ENCODE data around the gene USP8.

USP8 gene

GRCh38 chr15:50544368-50544767, 120.2 kb downstream of the USP8 start:
- no peak for DNase-seq

DNA sequence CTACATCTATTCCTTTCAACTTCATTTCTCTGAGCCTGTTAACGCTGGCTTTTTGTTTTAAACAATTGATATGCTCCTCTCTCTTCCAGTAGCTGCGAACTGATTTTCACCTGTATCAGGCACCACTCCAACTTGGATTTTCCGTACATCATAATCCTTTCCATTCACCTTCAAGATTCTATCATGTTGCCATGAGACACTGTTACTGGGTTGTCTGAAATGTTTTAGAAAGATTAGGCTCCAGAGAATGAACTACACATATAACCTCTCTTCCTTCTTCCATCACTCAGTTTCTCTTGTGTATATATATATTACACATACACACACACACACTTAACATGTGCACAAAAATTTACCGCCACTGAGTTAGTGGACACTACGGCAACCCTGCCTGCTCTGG, 122.4 kb downstream of the USP8 start, which contains the start of gene USP50:
Gene USP50, minus strand, starts transcription at position 101 of the 400 bp plus-strand sequence. CDS start 141 bp downstream, outside the sequence.
- no peak for DNase-seq

GRCh38 chr15:50549326-50549725, 125.1 kb downstream of the USP8 start:
- DNase-seq: no peak

DNA sequence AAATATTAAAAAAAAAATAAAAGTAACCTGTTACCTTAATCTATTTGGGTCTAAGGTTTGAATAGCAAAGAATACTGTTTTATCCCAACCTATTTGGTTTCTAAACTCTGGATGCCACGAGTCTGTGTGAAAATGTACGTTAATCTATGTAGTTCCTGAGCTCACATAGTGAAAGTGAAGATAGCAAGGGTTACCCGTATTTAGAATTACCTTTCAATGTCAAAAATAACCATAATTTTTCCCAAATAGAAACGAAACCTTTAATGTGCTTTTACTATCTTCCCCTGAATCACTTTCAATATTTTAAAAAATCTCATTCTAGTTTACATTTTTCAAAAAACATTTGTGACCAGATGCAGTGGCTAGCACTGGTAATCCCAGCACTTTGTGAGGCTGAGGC, 128.0 kb downstream of the USP8 start:
- no peak for DNase-seq

DNA sequence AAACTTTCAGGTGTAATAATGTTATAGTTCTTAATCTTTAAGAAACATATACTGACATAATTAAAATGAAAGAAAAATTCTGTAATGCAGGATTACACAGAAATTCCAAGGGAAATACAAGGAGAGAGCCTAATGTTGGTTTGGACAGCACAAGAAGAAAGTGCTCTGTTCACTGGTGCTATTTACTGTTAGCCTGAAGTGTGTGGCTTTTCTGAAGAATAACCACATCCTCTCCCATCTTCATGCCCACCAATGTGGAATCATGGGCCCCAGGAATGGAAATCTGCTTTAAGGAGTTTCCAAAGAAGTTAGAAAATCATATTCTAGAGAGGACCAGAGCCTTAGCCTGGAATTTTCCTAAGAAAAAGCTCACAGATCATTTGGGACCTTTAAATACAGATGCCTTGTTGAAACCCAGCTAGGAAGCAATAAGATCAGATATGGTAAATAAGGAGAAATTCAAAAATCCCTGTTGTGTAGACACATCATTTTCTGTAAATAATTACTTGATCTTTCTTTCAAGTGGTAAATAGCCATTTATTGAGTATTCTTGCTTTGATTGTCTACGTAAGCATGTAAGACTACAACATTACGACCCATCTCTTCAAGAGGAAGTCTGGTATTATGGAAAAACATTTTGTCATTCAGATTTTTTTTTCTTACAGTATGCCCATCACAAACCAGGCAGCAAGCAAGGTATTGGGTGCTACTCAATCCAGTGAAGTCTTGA, 132.6 kb downstream of the USP8 start:
- DNase-seq: no peak

DNA sequence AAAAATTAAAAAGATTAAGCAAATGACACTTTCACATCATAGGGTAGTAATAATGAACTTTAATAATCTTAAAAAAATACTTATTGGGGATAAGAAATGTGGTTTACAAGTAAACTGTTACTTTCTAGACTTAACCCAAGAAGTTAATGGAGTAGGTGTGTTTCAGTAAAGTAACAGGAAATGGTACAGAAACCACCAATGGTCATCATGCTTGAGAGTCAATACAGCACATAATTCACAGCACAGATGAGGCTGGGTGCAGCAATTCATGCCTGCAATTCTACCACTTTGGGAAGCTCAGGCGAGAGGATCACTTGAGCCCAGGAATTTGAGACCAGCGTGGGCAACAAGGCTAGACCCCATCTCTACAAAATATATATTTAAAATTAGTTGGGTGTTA, 133.8 kb downstream of the USP8 start:
- DNase-seq: no peak

DNA sequence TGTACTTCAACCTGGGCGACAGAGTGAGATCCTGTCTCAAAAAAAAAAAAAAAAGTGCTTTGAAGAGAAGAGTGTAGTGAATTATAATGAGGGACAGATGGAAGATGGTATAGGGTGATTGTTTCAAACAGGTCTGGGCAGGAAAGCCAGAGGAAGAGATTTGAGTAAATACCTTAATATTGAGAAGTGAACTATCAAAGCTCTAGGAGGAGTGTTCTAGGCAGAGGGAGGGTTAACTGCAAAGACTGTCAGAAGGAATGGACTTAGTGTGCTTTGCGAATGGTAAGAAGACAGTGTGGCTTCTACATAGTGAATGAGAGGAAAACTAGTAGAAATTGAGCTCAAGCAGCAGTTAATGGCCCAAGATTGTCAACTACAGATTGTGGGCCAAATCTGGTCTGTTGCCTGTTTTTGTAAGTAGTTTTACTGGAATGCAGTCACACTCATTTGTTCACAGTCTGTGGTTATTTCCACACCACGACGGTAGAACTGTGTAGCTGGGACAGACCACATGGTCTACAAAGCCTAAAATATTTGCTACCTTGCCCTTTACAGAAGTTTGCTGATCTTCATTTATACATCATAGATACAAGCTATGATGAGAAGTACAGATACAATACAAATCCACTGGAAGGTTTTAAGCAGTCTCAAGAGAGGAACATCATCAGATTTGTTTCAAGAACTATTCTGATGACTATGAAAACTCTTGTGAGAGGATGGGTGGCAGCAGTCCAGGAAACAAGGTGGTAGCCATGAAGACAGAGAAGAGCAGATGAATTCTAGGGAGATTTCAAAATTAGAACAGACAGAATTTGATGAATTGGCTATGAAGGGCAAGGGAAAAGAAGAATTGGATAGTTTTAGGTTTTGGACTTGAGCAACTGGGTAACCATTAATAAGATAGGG, 138.8 kb downstream of the USP8 start:
- DNase-seq: no peak

DNA sequence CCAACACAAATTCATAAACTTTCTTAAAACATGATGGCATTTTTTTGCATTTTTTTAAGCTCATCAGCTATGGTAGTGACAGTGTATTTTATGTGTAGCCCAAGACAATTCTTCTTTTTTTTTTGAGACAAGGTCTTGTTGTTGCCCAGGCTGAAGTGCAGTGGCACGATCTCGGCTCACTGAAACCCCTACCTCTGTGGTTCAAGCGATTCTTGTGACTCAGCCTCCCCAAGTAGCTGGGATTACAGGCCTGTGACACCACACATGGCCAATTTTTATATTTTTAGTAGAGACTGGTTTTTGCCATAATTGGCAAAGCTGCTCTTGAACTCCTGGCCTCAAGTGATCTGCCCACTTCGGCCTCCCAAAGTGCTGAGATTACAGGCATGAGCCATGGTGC, 139.6 kb downstream of the USP8 start:
- no peak for DNase-seq

Data from central memory CD4-positive, alpha-beta T cell (primary cell).